Measurements from ENCODE around the gene USP36. TPM values are rescaled to one million over a fixed set of nuclear protein-coding genes. Genes with fewer than 3 reads are reported as not detected.

Gene USP36
- total RNA-seq, 2 experiments from 2014 or later, result 489 to 494 TPM

- no peak overlapping the region for H3K27ac Mint-ChIP-seq
- peak; percentile 94 for TF ChIP-seq CTCF (IDR thresholded peaks at IDR 0.05)
- ChIA-PET CTCF (interaction anchor here (0.6 to 1.2 kb wide), 5 partner anchors 9 to 105 kb away, joined by 3 to 13 read pairs (median 4); no protein-coding TSS in a partner anchor), POLR2A (interaction anchor here (0.6 to 1.2 kb wide), 2 partner anchors 9 to 106 kb away, joined by 4 to 5 read pairs; no protein-coding TSS in a partner anchor)
- H3K27me3 Mint-ChIP-seq, result no peaks in the 10 kb centered on the region
- no peaks in the 10 kb centered on the region for H3K4me1 Mint-ChIP-seq (ENCODE audit: low read depth)
- no peak overlapping the region for H3K4me3 Mint-ChIP-seq
- no peaks in the 10 kb centered on the region for H3K9me3 ChIP-seq (ENCODE audit: control insufficient read depth in 1 of 2, insufficient read depth in 1 of 2, low read length in 2 of 2)
- H3K4me3 ChIP-seq (ENCODE audit: low read length), result no peak overlapping the region
- H3K27ac ChIP-seq (ENCODE audit: low read depth in 1 of 2, low read length in 2 of 2), result no peak overlapping the region
- H3K9me3 Mint-ChIP-seq, result no peaks in the 10 kb centered on the region
- H3K36me3 Mint-ChIP-seq (ENCODE audit: low read depth), result no peaks in the 10 kb centered on the region
- H3K4me1 ChIP-seq (ENCODE audit: insufficient read depth, low read length), result peaks cover 8% of the 10 kb centered on the region
- no peaks in the 10 kb centered on the region for H3K27me3 ChIP-seq (ENCODE audit: control insufficient read depth in 1 of 2, insufficient read depth in 2 of 2, low read length in 2 of 2)
- peak; percentile 74 for ATAC-seq (ENCODE audit: poor library complexity)
- no peaks in the 10 kb centered on the region for H3K36me3 ChIP-seq (ENCODE audit: insufficient read depth, low read length)
- DNase-seq, result peak; percentile 35 to 77 (median 54)
- intact Hi-C loops (cut with DNase I, micrococcal nuclease), result loop anchor here (1.0 to 5.0 kb wide), 3 partner anchors 56 to 105 kb away; partner anchors contain the start of gene TIMP2 (in 1 of the 2)
These were observed 25.2 kb upstream of the USP36 start for GRCh38 chr17:78865682-78866390.

GRCh38 chr17:78864117-78864516, 23.5 kb upstream of the USP36 start:
- no peak for DNase-seq
- CTCF ChIA-PET, result no interaction called here
- no peaks in the 10 kb centered on the region for H3K4me1 Mint-ChIP-seq (ENCODE audit: low read depth)

More at GRCh38 chr17:78864117-78864516, 23.5 kb upstream of the USP36 start:
- Histone ChIP-seq H3K4me1 (ENCODE audit: insufficient read depth, low read length) (peaks cover 8% of the 10 kb centered on the region), H3K4me3 (ENCODE audit: low read length) (no peak overlapping the region), H3K27ac (ENCODE audit: low read depth in 1 of 2, low read length in 2 of 2) (no peak overlapping the region), H3K36me3 (ENCODE audit: insufficient read depth, low read length) (no peaks in the 10 kb centered on the region), H3K9me3 (ENCODE audit: control insufficient read depth in 1 of 2, insufficient read depth in 1 of 2, low read length in 2 of 2) (no peaks in the 10 kb centered on the region), H3K27me3 (ENCODE audit: control insufficient read depth in 1 of 2, insufficient read depth in 2 of 2, low read length in 2 of 2) (no peaks in the 10 kb centered on the region)
- ATAC-seq (ENCODE audit: poor library complexity), result no peak
- no peak overlapping the region for H3K4me3 Mint-ChIP-seq
- no peaks in the 10 kb centered on the region for H3K9me3 Mint-ChIP-seq
- POLR2A ChIA-PET, result no interaction called here
- H3K27ac Mint-ChIP-seq, result no peak overlapping the region
- intact Hi-C loops (cut with DNase I, micrococcal nuclease), result loop anchor here in 1 of 2 experiments (2.0 kb wide), 1 partner anchor 61 kb away; the partner anchor contains the start of gene TIMP2
- no peaks in the 10 kb centered on the region for H3K36me3 Mint-ChIP-seq (ENCODE audit: low read depth)
- no peaks in the 10 kb centered on the region for H3K27me3 Mint-ChIP-seq
- TF ChIP-seq CTCF (IDR thresholded peaks at IDR 0.05), result no peak

All from CD4-positive, alpha-beta T cell (primary cell).